Upper lobe of right lung (tissue), 1 donor: ENCODE results near the gene TMCC2. TPM values are rescaled to one million over a fixed set of nuclear protein-coding genes. Genes with fewer than 3 reads are reported as not detected.

Source experiments
- ATAC-seq: fragments of 200-7000 bp; cut with Tn5 transposase; one replicate; pipeline ENCODE4 v1.9.1; 2020; ENCODE audit warnings: mild to moderate bottlenecking, moderate library complexity
- DNase-seq: peaks from one replicate; pipeline ENCODE4 v3.0.0-alpha.2; 2020
- H3K27ac ChIP-seq: fragments of 200-600 bp; one replicate; pipeline ENCODE4 v1.8.0; 2022
- H3K27me3 ChIP-seq: fragments of 200-600 bp; one replicate; pipeline ENCODE4 v1.8.0; 2022; ENCODE audit warnings: mild to moderate bottlenecking
- H3K36me3 ChIP-seq: fragments of 200-600 bp; one replicate; pipeline ENCODE4 v1.8.0; 2022
- H3K4me1 ChIP-seq: fragments of 200-600 bp; one replicate; pipeline ENCODE4 v1.8.0; 2022
- H3K4me3 ChIP-seq: fragments of 200-600 bp; one replicate; pipeline ENCODE4 v1.8.0; 2022; ENCODE audit warnings: mild to moderate bottlenecking
- H3K9me3 ChIP-seq: fragments of 200-600 bp; one replicate; pipeline ENCODE4 v1.8.0; 2022
- intact Hi-C: fragments of 100-400 bp; cut with DNase I; formaldehyde crosslinking; loops from one replicate; pipeline ENCODE4 v1.11.0; 2022
- total RNA-seq: library from RNA; stranded (reverse); fragmentation: NEBNext Ultra II Directional; extraction: Animal tissue kit (Norgen Biotek cat#: 25700); gene quantifications from one replicate; pipeline ENCODE4 v1.2.1, GENCODE V29; 2021
- TF ChIP-seq, protein P1 (sequence below): fragments of 200-600 bp; IDR thresholded peaks from one replicate; pipeline ENCODE4 v1.8.0; 2022; ENCODE audit warnings: antibody characterized with exemption
- donor health status: DM: no; HTN: yes; CAD: no; lungs with severe emphysema.

The TMCC2 gene
- total RNA-seq, 1 donor from 2014 or later, result 4.8 TPM

DNA sequence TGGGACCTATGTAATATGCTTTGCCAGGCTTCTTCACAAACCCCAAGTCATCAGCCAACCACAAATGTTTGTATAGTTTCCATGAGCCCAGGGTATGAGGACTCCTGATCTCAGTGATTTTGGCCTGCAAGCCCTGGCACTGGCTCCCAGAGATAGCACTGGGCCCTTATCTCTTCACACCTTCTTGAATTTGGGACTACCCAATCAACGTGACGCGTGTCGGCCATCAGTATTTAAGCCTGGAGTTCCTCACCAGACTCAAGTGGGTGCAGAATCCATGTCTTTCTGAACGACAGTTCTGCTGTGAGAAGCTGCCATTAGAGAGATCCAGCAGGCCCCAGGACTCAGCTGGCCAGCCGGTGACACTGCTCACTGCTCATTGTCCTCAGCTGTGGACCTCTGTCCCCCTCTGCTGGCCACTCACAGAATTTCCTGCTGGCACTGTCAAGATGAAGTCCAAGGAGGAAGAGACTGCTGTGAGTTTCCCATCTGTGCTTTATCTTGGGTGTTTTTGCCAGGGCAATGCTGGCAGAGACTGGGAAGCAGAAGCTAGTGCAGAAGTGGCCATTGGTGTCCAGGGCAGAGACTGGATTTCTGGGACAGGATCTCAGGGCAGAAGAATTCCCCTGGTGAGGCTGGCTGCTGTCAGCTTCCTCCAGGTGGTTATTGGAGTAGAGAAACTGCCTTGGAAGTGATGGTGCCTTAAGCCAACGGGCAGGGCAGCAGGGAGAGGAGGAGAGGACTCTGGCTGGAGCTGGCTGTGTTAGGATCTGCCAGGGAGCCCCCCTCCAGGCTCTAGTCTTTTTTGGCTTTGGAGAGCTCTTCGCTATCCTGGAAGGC, 28.4 kb downstream of the TMCC2 start:
- Histone ChIP-seq H3K27me3 (no peaks in the 10 kb centered on the region), H3K36me3 (no peaks in the 10 kb centered on the region), H3K4me3 (no peak overlapping the region), H3K9me3 (no peaks in the 10 kb centered on the region), H3K27ac (no peak overlapping the region), H3K4me1 (peaks cover 15% of the 10 kb centered on the region)
- peak; percentile 95 for ATAC-seq
- DNase-seq, result peak; percentile 92
- intact Hi-C loops, result loop anchor here (10.0 kb wide), 1 partner anchor 121 kb away; no protein-coding TSS in a partner anchor
- TF ChIP-seq, protein P1, sequence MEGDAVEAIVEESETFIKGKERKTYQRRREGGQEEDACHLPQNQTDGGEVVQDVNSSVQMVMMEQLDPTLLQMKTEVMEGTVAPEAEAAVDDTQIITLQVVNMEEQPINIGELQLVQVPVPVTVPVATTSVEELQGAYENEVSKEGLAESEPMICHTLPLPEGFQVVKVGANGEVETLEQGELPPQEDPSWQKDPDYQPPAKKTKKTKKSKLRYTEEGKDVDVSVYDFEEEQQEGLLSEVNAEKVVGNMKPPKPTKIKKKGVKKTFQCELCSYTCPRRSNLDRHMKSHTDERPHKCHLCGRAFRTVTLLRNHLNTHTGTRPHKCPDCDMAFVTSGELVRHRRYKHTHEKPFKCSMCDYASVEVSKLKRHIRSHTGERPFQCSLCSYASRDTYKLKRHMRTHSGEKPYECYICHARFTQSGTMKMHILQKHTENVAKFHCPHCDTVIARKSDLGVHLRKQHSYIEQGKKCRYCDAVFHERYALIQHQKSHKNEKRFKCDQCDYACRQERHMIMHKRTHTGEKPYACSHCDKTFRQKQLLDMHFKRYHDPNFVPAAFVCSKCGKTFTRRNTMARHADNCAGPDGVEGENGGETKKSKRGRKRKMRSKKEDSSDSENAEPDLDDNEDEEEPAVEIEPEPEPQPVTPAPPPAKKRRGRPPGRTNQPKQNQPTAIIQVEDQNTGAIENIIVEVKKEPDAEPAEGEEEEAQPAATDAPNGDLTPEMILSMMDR, result peak; percentile 96

DNA sequence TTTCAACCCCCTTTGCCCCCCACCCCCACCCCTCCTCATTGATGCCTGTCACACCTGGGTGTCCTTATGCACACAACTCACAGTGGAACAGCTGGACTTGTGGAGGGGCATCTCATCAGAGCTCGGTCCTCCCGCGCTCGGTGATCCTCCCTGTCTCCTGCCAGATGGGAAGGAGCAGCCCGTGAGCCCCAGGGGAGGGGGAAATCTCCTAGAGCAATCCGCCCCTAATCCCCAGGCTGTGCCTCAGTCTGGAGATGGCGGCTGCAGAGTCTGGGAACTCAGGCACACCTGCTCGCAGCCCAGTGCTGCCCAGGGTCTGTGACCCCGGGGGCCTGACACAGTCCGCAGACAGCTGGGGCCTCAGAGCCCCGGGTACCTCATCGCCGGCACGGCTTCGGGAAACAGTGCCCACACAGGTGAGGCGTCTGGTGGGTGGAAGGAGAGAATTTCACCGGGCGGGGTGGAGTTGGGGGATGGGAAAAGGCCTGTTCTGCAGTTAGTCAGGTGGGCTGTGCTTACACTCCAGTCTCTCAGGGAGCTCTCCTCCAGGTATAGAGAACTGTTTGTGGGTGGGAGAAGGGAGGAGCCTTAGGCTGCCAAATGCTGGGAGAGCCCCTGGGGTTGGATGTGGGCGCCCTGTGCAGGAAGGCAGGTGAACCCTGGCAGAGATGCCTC, 29.3 kb downstream of the TMCC2 start:
- no peak for ATAC-seq
- TF ChIP-seq, protein P1, result no peak

DNA sequence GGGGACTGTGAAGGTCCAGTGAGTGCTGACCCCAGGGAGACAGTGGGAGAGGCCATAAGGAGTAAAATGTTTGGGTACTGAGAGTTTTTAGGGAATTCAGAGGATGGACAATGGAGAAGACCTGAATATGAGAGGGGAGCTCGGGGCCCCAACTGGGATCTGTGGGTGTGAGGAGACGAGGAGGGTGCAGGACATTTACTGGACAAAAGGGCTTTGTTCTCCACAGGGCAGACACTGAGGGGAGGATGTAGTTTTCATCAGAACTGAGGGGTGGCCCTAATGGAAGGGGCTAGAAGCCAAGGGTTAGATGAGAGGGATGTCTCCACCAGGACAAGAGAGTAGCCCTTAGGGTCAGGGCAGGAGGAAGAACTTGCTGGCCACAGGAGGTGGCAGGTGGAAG, 30.0 kb downstream of the TMCC2 start:
- DNase-seq, result no peak
- H3K36me3 ChIP-seq, result no peaks in the 10 kb centered on the region
- H3K27me3 ChIP-seq, result no peaks in the 10 kb centered on the region
- no peak overlapping the region for H3K4me3 ChIP-seq
- intact Hi-C loops, result loop anchor here (10.0 kb wide), 1 partner anchor 123 kb away; no protein-coding TSS in a partner anchor
- no peaks in the 10 kb centered on the region for H3K9me3 ChIP-seq
- H3K4me1 ChIP-seq, result peaks cover 25% of the 10 kb centered on the region
- no peak for ATAC-seq
- TF ChIP-seq, protein P1, result no peak
- no peak overlapping the region for H3K27ac ChIP-seq

More for the DNA sequence above, 29.3 kb downstream of the TMCC2 start:
- DNase-seq, result no peak
- H3K27me3 ChIP-seq, result no peaks in the 10 kb centered on the region
- no peaks in the 10 kb centered on the region for H3K36me3 ChIP-seq
- no peaks in the 10 kb centered on the region for H3K9me3 ChIP-seq
- H3K4me3 ChIP-seq, result no peak overlapping the region
- H3K4me1 ChIP-seq, result peaks cover 24% of the 10 kb centered on the region
- H3K27ac ChIP-seq, result no peak overlapping the region
- intact Hi-C loops, result loop anchor here (10.0 kb wide), 1 partner anchor 122 kb away; no protein-coding TSS in a partner anchor

DNA sequence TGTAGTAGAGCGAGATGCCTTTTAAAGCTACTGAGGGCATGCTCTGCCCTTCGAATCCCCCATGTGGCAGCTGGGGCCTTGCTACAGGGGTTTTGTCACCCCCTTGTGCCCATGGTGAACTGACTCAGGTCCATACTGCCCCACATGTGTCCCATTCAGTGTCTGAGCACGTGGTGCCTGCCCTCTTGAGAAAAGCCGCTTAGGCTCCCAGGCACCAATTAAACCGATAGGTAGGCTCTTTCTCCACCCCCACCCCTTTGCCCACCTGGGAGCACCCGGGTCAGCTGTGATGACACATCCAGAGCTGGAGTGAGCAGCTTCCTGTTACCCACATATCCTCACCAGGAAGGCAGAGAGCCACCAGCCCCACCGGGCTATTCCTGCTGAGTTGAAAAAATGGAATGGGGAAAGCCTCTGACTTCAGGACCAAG, 30.5 kb downstream of the TMCC2 start:
- Histone ChIP-seq H3K27ac (no peak overlapping the region), H3K9me3 (no peaks in the 10 kb centered on the region), H3K4me1 (peaks cover 25% of the 10 kb centered on the region), H3K36me3 (no peaks in the 10 kb centered on the region), H3K27me3 (no peaks in the 10 kb centered on the region), H3K4me3 (no peak overlapping the region)
- intact Hi-C loops, result loop anchor here (10.0 kb wide), 1 partner anchor 123 kb away; no protein-coding TSS in a partner anchor
- no peak for ATAC-seq
- TF ChIP-seq, protein P1, result no peak
- no peak for DNase-seq

DNA sequence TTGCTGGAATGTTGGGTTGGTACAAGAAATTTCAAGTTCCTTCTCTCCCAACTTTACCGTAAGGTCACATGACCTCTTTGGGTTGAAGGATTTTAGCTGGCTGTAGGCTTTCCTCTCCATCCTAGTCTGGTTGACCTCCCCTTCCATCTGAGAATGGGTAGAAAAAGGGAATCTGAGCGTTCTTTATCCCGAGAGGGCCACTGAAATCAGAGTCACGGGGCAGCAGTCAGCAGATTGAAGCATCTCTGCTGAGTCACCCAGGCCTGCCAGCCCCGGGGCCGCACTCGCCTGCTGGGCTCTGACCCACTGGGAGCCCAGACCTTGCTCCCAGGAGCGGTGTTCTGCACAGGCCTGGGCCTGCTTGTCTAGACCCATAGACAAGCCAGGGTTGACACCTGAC, 31.0 kb downstream of the TMCC2 start:
- Histone ChIP-seq H3K4me1 (peaks cover 25% of the 10 kb centered on the region), H3K27me3 (no peaks in the 10 kb centered on the region), H3K27ac (peak overlapping the region; percentile 8), H3K36me3 (no peaks in the 10 kb centered on the region), H3K9me3 (no peaks in the 10 kb centered on the region), H3K4me3 (no peak overlapping the region)
- DNase-seq, result no peak
- intact Hi-C loops, result loop anchor here (10.0 kb wide), 1 partner anchor 124 kb away; no protein-coding TSS in a partner anchor
- ATAC-seq, result no peak
- TF ChIP-seq, protein P1, result no peak
